Activated CD8-positive, alpha-beta memory T cell treated with anti-CD3 and anti-CD28 coated beads for 1 hour (primary cell): ENCODE results near the gene PSTPIP1.

ENCODE experiments used
- DNase-seq, 2 donors: peaks; one replicate each; pipeline ENCODE4 v3.0.0-alpha.2; 2020; ENCODE audit warnings: low read depth in 1 of 2; ENCODE audit errors: extremely low read depth in 1 of 2

Gene PSTPIP1

DNA sequence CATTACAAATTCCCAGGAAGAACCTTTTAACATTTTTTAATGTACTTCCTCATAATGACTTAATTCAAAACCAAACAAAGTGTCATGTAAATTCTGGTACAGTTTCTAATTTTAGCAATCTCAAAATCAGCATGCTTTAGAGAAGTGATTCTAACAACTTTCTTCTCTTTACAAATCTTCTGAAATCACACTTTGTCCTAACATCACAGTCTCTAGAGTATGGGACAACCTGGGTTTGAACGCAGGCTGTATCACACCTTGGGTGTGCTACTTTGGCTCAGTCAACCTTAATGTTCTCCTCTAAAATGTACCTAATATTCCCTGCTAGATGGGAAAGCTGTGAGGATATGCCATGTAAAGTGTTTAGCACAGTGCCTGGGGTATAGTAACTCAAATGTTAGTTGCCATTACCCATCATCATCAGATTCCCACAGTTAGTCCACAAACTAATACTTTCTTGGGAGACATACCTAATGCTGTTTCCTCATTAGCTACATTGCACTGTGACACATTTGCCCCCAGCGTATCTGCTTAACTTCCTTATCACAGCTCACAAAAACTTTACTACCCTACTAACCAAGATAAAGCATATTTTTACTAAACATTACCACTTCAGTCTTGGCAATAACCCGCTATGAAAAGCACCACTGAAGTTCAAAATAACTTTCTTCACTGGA, 72.9 kb downstream of the PSTPIP1 start:
- no peak for DNase-seq

DNA sequence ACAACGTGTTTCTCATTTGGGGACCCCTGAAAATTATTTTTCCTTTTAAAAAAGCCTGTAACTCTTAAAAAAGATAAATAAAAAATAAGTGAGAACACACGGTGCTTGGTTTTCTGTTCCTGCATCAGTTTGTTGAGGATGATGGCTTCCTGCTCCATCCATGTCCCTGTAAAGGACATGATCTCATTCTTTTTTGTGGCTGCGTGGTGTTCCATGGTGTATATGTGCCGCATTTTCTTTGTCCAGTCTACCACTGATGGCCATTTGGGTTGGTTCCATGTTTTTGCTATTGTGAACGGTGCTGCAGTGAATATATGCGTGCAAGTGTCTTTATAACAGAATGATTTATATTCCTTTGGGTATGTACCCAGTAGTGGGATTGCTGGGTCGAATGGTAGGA, 73.7 kb downstream of the PSTPIP1 start:
- no peak for DNase-seq

DNA sequence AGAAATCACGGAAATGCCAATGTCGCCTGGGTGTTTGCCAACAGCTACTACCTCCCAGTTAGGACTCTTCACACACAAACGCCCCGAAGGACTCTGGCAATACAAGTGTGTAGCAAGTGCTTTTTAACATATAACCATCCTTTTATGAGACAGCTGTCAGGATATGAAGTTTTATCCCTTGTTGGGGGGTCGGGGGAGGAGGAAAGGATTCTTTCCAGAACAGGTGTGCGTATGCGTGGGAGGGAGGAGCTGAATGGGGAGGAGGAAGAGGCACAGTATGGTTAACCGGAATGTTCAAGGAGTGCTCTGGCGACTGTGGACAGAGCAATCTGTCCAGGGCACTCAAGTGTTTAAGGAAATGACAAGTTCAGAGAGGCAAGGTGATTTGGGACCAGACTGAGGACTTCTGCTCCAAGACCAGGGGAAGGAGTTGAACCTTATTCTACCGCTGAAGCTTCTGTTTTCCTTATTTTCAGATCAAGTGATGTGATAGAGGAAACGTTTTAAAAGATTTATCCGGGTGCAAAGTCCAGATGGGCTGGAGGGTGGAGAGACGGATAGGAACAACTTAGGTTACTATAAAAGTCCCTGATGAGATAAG, 74.7 kb downstream of the PSTPIP1 start:
- no peak for DNase-seq

DNA sequence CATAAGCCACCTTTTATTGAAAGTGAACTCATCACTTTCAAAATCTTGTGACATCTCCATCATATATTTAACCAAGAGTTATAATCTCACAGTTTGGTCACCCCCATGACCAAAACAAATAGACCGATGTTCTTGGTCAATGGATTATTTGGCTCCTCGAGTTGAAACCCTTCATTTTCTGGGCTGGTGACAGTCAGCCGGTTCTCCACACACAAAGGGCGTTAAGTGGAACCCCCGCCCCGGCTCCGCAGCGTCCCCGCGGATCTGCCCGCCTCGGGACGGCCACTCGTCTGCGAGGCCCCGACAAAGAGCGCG, 75.2 kb downstream of the PSTPIP1 start:
- no peak for DNase-seq

DNA sequence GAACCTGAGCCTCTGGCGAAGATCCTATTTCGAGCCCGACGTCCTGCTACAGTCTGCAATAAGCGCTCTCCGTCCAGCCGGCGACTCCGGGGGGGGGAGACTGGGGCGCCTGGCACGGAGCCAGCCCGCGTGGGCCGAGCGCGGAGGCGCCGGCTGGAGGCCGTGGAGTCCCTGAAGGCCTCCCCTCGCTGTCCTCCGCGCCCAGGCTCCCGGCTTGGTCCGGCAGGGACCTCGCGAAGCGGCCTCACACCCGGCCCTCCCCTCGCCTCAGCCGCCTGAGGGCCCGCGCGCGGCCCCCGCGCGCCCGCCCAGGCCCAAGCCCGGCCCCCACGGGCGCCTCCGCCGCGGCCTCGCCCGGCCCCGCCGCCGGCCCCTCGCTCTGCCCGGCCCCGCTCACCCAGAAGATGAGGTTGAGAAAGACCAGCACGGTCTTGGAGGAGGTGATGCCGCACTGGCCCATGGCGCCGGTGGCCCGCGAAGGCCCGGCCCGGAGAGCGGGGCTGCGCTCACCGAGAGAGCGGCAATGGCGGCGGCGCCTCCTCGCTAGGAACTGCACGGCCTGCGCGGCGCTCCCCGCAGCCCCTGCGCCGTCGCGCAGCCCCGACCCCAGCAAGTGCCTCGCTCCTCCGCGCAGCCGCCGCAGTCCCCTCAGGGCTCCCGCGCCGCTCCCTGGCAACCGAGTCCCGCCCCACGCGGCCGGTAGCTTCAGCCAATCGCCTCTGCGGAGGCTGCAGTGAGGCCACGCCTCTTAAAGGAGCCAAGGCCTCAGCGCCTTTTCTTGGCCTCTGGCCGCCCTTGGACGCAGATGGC, 75.8 kb downstream of the PSTPIP1 start, which contains the start of gene TSPAN3:
Gene TSPAN3 (minus strand): TSS at position 615 of the 810 bp plus-strand sequence. CDS start 155 bp downstream, at position 460.
- DNase-seq, result peak; percentile 81 to 88

DNA sequence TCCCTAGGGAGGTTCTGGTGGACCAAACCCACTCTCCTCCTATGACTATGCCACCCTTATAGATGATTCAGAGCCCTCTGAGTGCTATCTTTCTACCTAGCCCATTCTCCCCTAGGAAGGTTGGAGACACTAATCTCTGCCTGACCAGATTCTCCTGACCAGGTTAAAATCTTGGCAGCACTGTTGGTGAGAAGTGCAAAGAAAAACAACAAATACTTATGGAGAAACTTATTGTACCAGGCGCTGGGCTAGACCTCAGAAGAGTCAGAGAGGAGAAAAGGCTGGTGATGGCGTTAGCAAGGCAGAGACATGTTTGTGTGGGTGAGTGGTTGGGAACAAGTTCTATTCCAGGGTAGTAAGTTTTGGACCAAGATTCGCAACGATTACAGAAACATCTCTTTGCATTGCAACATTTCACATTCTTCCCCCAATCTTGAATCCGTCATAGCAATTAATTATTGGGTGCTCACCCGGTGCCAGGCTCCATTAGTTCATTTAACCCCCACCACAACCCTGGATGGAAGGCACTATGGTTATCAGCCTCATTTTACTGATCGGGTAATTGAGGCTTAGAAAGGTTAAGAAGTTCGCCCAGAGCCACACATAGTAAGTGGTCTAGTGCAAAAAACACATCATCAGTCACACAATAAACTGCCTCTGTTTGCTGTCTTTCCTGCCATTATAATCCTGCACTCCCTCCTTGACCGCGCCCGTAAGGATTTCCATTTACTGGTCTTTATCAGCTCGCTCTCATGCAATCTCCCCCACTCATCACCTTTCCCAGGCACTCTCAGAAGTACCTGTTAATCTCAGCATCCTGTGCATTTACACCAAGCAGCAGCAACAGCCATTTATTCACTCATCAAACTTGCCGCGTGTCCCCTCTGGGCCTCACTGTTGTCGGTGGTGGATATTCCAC, 76.6 kb downstream of the PSTPIP1 start:
- DNase-seq, result no peak

DNA sequence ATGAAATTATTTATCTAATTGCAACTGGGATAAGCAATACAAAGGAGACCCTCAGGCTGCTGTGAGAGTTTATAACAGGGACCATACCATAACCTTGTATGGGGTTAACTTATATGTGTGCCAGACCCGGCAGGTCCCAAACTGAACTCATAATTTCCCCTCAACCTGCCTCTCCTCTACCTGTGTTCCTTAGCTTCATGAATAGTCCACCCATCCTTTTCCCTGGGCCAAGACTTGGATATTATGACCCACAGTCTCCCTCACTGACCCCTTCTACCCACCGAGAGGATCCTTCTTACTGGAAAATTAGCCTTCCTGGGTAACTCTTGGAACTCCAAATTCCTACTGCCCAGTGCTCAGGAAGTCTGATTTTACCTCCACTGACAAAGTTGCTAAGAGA, 79.4 kb downstream of the PSTPIP1 start:
- DNase-seq, result no peak

DNA sequence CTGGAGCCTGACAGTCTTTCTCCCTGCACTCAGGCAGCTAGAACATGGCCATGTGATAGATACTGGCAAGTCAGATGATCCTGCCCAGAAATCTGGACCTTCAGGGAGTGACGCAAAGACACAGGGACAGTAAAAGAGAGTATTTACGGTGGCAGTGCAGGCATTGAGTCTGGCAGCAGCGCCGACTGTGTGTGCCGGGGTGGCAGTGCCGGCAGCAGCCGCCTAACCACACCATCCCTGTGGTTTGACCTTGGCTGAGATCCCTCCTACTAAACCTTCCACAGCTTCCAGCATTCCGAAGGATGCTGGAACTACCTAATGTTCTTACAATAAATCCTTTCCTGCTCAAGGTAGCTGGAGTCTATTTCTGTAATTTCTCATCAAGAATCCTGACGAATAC, 80.6 kb downstream of the PSTPIP1 start:
- DNase-seq, result no peak

DNA sequence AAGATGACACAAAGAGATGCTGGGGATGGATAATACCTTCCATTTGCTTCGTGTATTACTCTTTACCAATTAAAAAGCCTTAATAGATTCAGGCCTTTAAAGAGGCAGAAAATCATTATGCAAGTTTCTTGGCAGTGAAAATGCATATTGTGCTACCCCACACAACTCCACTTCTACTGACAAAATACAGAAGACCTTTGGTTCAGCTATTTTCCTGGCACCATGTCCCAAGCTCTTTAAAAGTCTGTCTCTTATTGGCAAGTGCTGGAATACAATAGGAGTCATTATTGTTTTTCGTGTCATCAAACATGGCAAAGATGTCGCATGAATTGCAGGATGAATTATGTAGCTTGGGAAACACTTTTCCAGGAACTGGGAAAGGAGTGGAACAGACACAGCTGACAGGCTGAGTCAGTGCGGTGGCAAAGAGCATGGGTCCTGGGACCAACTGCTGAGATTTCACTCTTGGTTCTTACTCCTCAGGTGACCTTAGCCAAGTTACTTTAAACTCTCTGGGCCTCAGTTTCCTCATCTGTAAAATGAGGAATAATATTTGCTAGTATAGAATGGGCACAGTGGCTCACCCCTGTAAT, 81.5 kb downstream of the PSTPIP1 start:
- DNase-seq, result no peak

DNA sequence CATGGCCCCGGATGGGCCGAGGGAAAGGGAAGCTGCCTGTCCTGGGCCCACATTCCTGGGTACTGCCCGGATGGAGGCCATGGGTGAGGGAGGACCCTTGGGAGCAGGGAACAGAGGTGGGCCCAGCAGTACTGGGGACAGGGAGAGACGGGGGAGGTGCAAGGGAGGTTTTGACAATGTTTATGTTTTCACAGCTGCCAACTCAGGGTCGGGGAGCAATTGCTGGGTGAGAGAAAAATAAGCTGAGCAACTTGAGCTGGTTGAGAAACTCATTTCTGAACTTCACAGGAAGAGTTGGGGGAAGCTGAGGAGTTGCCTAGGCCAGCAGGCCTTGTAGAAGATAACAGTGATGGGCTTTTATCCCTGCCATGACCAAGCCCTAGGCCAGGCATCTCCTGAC, 87.0 kb downstream of the PSTPIP1 start:
- no peak for DNase-seq

DNA sequence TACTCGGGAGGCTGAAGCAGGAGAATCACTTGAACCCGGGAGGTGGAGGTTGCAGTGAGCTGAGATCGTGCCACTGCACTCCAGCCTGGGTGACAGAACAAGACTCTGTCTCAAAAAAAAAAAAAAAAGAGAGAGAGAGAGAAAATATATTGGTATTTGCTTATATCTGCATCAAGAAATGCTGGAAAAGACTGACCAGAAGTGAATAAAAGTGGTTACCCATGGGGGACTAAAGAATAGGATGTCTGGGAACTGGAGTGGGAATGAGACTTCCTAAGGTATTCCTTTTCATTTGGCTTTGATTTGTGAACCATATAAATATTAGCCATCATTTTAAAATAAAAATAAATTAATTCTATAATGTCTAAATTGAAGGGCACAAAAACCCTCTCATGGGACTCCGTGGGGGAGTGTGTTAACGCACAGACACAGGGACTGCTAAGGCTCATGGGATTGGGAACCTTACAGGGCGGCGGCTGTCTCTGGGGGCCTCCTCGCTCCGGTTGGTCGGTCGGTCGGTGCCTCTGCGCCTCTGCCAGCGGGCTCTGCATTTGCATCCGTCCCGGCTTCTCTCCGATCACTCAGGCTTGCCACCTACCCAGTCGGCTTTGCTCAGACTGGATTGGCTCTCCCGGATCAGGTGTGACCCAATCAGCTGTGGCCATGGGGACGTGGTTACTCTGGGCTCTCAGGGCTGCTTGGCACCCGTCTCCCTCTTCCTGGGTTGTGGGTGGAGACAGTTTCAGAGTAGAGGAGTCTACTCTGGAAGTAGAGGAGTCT, 88.6 kb downstream of the PSTPIP1 start:
- peak in 1 of 2 donors; percentile 32 for DNase-seq

DNA sequence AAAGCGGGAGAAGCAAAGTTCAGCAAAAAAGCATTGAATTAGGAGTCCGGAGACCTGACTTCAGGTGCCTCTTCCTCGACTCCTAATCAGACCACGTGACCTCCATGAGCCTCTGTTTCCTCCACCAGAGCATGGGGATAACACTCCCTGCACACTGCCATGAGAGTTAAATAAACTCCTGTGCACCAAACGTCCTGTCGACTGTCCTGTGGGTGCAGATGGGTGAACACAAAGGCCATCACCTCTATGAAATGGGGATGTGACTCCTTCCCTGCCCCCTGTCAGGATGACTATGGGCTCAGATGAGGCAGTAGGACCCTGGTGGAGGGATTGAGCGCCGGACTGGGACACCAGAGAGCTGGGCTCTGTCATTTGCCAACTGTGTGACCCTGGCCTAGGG, 89.5 kb downstream of the PSTPIP1 start:
- DNase-seq, result no peak

DNA sequence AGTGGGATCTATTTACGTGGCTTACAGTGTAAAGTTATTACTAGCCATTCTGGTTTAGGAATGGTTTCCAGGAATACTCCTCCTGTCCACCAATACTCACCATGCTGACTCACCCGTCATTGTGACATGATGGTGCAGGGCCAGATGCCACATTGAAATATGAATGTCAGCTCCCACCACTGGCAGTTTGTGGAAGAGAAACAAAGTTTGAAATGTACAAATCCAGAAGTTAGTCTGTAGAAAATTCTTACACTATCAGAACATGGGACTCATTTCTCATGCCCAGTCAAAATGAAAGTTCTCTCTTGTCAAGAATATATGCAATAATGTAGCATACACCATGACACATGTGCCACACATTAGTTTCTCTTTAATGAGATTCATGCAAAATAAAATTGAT, 90.4 kb downstream of the PSTPIP1 start:
- DNase-seq, result no peak
